Endothelial cell (in vitro differentiated cells): Measurements from ENCODE around the gene MARF1. TPM values are rescaled to one million over a fixed set of nuclear protein-coding genes. Genes with fewer than 3 reads are reported as not detected.

Source experiments
- DNase-seq: peaks from one replicate; pipeline ENCODE4 v3.0.0; 2021; ENCODE audit warnings: low spot score
- H3K27ac Mint-ChIP-seq: one replicate; pipeline ENCODE4 v1.8.0; 2021; ENCODE audit warnings: mixed read lengths, inconsistent platforms; ENCODE audit not compliant: unreplicated experiment
- H3K27me3 Mint-ChIP-seq: one replicate; pipeline ENCODE4 v1.8.0; 2021; ENCODE audit warnings: mild to moderate bottlenecking, moderate library complexity, mixed read lengths, inconsistent platforms; ENCODE audit not compliant: unreplicated experiment
- H3K36me3 Mint-ChIP-seq: one replicate; pipeline ENCODE4 v1.8.0; 2021; ENCODE audit warnings: mild to moderate bottlenecking, low read depth, mixed read lengths, inconsistent platforms; ENCODE audit not compliant: unreplicated experiment
- H3K4me1 Mint-ChIP-seq: one replicate; pipeline ENCODE4 v1.8.0; 2021; ENCODE audit warnings: mild to moderate bottlenecking, mixed read lengths, inconsistent platforms; ENCODE audit not compliant: unreplicated experiment
- H3K4me3 Mint-ChIP-seq: one replicate; pipeline ENCODE4 v1.8.0; 2021; ENCODE audit warnings: mild to moderate bottlenecking, mixed read lengths, inconsistent platforms; ENCODE audit not compliant: unreplicated experiment
- H3K9me3 Mint-ChIP-seq: one replicate; pipeline ENCODE4 v1.8.0; 2021; ENCODE audit warnings: mixed read lengths, inconsistent platforms; ENCODE audit not compliant: unreplicated experiment
- CTCF ChIP-seq: fragments of 200-600 bp; sonication (generic); IDR thresholded peaks from one replicate; pipeline ENCODE4 v1.5.0; 2021; ENCODE audit warnings: antibody characterized with exemption; ENCODE audit not compliant: unreplicated experiment
- total RNA-seq: library from RNA; stranded (reverse); fragmentation: NEBNext Ultra II Directional; extraction: Animal tissue kit (Norgen Biotek cat#: 25700); gene quantifications from one replicate; pipeline ENCODE4 v1.2.1, GENCODE V29; 2021; ENCODE audit not compliant: unreplicated experiment

Gene MARF1
- total RNA-seq, 1 donor from 2014 or later: 55.2 TPM

DNA sequence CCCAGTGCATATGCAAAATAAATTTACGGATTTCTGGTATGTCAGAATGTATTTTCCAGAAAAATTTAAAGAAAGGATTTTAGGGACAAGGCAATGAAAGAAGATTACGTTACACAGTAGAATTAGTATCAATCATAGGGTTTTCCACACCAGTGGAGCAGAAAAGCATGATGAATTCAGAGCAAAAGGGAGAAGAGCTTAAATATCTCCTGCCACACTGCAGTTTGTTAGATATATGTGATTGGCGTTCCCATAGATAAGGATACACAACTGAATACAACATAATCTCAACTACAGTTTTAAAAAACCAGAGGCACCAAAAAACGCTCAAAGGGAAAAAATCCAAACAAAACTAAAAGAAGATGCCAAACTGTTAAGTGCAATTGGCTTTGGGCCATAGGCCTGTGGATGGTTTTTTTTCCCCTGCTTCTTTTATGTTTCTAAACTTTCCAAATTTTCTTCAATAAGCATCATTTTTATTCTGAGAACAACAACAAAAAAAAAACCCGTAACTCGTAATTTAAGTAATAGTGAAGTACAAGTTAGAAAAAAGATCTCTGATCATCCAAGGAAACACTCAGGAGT is 22.3 kb downstream of the MARF1 start:
- peak overlapping the region; percentile 19 for H3K4me3 Mint-ChIP-seq
- H3K27ac Mint-ChIP-seq: no peak overlapping the region
- TF ChIP-seq CTCF: no peak
- no peaks in the 10 kb centered on the region for H3K4me1 Mint-ChIP-seq
- H3K9me3 Mint-ChIP-seq: no peaks in the 10 kb centered on the region
- no peaks in the 10 kb centered on the region for H3K27me3 Mint-ChIP-seq
- H3K36me3 Mint-ChIP-seq: peaks cover 50% of the 10 kb centered on the region
- no peak for DNase-seq

DNA sequence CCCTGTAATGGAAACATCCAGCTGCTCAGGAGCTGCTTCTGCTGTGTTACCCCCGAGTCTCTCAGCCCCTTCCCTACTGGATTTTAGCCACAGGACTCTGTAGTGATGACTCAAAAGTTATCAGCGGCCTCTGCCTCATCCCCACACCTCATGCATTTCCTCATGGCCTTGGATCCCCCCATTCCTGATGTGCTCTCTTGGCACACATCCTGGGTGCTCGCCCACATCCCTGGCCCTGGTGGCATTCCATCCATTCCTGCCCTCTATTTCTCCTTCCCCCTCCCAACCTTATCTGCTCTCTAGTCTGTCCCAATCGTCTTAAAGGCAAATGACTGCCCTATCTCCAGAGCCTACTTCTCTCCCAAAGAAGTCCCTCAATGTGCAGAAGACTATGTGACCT is 24.6 kb downstream of the MARF1 start:
- no peak for DNase-seq
- Mint-ChIP-seq H3K9me3 (no peaks in the 10 kb centered on the region), H3K27ac (no peak overlapping the region)

GRCh38 chr16:15617901-15618300 is 25.1 kb downstream of the MARF1 start:
- Mint-ChIP-seq H3K27ac (no peak overlapping the region), H3K9me3 (no peaks in the 10 kb centered on the region), H3K36me3 (peaks cover 41% of the 10 kb centered on the region), H3K27me3 (no peaks in the 10 kb centered on the region), H3K4me1 (peaks cover 6% of the 10 kb centered on the region), H3K4me3 (peak overlapping the region; percentile 10)
- DNase-seq: no peak
- TF ChIP-seq CTCF: no peak

More for the DNA sequence above, 24.6 kb downstream of the MARF1 start:
- H3K27me3 Mint-ChIP-seq: no peaks in the 10 kb centered on the region
- peaks cover 41% of the 10 kb centered on the region for H3K36me3 Mint-ChIP-seq
- peak overlapping the region; percentile 38 for H3K4me3 Mint-ChIP-seq
- peaks cover 6% of the 10 kb centered on the region for H3K4me1 Mint-ChIP-seq
- TF ChIP-seq CTCF: no peak

GRCh38 chr16:15616475-15617165 is 26.3 kb downstream of the MARF1 start:
- Mint-ChIP-seq H3K27ac (no peak overlapping the region), H3K36me3 (peaks cover 39% of the 10 kb centered on the region), H3K9me3 (no peaks in the 10 kb centered on the region), H3K27me3 (no peaks in the 10 kb centered on the region), H3K4me3 (no peak overlapping the region), H3K4me1 (peaks cover 9% of the 10 kb centered on the region)
- no peak for TF ChIP-seq CTCF
- no peak for DNase-seq

GRCh38 chr16:15616012-15616411 is 26.9 kb downstream of the MARF1 start:
- H3K36me3 Mint-ChIP-seq: peaks cover 40% of the 10 kb centered on the region
- no peaks in the 10 kb centered on the region for H3K9me3 Mint-ChIP-seq
- H3K4me3 Mint-ChIP-seq: no peak overlapping the region
- peaks cover 10% of the 10 kb centered on the region for H3K4me1 Mint-ChIP-seq
- DNase-seq: no peak
- no peak overlapping the region for H3K27ac Mint-ChIP-seq
- H3K27me3 Mint-ChIP-seq: no peaks in the 10 kb centered on the region
- no peak for TF ChIP-seq CTCF
